ENCODE measurements around the gene SLC9A4. TPM values are rescaled to one million over a fixed set of nuclear protein-coding genes. Genes with fewer than 3 reads are reported as not detected.
A peak's percentile ranks its signal among the peaks of the same experiment; 100 is the strongest.

SLC9A4 gene
- total RNA-seq, 1 donor from 2014 or later: not detected

DNA sequence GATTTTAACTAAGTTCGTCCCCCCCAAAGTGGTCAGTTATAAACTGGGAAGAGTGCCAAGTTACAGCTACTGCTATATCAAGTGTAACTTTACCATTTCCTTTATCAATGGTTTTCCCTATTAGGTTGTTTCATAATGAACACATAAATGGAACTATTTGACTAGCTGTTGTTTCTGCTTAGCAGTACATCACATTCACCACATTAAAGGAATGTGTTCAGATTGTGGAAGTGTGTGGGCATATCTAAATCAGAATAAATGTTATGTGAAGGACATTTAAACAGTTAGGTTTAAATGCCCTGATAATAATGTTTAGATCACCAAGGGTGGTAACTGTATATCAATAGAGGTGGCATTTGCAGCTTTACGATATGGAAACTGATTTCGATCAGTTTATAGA, 45.1 kb downstream of the SLC9A4 start:
- ATAC-seq (no peak), DNase-seq (no peak)
- Histone ChIP-seq H3K27me3 (no peaks in the 10 kb centered on the region), H3K9me3 (no peaks in the 10 kb centered on the region), H3K4me1 (no peaks in the 10 kb centered on the region), H3K27ac (no peak overlapping the region), H3K4me3 (no peak overlapping the region), H3K36me3 (no peaks in the 10 kb centered on the region)
- TF ChIP-seq, protein P1, sequence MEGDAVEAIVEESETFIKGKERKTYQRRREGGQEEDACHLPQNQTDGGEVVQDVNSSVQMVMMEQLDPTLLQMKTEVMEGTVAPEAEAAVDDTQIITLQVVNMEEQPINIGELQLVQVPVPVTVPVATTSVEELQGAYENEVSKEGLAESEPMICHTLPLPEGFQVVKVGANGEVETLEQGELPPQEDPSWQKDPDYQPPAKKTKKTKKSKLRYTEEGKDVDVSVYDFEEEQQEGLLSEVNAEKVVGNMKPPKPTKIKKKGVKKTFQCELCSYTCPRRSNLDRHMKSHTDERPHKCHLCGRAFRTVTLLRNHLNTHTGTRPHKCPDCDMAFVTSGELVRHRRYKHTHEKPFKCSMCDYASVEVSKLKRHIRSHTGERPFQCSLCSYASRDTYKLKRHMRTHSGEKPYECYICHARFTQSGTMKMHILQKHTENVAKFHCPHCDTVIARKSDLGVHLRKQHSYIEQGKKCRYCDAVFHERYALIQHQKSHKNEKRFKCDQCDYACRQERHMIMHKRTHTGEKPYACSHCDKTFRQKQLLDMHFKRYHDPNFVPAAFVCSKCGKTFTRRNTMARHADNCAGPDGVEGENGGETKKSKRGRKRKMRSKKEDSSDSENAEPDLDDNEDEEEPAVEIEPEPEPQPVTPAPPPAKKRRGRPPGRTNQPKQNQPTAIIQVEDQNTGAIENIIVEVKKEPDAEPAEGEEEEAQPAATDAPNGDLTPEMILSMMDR (IDR thresholded peaks at IDR 0.05): no peak
- intact Hi-C loops (cut with DNase I): no loop called here

DNA sequence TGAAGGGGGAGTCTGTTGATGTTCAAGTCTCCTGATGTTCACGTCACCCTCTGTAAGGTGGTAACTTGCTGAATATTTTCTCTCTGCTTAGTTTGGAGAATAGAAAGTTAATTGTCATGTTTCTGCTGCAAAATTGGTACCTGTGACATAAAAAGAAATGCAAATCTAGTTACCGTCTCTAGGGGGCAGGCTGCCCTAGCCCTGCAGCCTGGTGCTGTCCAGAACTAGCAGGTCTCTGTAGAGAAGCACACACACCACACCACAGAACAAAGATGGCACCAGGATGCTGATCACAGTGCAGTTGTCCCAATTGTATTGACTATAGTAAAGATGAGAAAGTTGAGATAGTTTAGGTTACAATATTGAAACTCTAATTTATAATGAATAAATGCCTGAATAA, 47.0 kb downstream of the SLC9A4 start:
- Histone ChIP-seq H3K27me3 (no peaks in the 10 kb centered on the region), H3K9me3 (no peaks in the 10 kb centered on the region), H3K4me1 (no peaks in the 10 kb centered on the region), H3K4me3 (no peak overlapping the region), H3K36me3 (no peaks in the 10 kb centered on the region), H3K27ac (no peak overlapping the region)
- intact Hi-C loops (cut with DNase I): no loop called here
- ATAC-seq (peak; percentile 91), DNase-seq (no peak)
- TF ChIP-seq, protein P1 (IDR thresholded peaks at IDR 0.05): peak; percentile 55

DNA sequence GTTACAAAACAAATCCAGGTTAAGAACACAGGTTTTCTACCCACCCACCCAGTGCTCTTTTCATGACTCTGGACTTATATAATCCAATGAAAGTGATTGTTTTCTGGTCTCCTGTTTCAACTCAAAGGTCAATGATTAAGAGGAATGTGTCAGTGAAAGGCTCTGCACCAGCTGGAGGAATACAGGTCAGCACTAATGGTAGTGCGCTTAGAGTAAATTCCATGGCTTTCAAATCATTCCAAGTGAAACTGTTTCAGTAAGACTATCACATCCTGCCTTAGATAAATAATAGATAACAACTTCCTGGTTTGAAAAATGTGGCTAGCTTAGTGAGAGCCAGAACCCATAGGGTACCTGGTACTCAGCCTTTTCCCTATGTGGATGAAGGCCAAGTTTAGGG, 47.8 kb downstream of the SLC9A4 start:
- Histone ChIP-seq H3K4me3 (no peak overlapping the region), H3K27me3 (no peaks in the 10 kb centered on the region), H3K9me3 (no peaks in the 10 kb centered on the region), H3K36me3 (no peaks in the 10 kb centered on the region), H3K4me1 (no peaks in the 10 kb centered on the region), H3K27ac (no peak overlapping the region)
- DNase-seq (no peak), ATAC-seq (no peak)
- TF ChIP-seq, protein P1 (IDR thresholded peaks at IDR 0.05): no peak
- intact Hi-C loops (cut with DNase I): no loop called here

DNA sequence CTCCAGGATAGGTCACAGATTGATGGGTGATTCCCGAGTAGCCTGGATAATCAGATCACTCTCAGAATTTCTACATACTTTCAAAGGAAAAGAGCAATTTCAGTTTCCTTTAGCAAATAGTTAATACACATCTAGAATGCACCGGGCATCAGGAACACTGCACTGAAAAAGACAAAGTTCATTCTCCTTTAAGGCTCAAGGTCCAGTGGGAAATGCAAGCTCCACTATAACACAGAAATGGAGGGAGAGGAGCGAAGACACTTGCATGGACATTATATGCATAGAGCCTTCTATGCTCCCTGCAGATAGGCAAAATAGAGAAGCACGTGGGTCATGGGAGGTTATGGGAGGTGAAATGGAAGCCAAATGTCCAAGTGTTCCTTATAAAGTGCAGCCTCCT, 49.1 kb downstream of the SLC9A4 start:
- H3K4me1 ChIP-seq: no peaks in the 10 kb centered on the region
- H3K27me3 ChIP-seq: no peaks in the 10 kb centered on the region
- H3K4me3 ChIP-seq: no peak overlapping the region
- DNase-seq: no peak
- ATAC-seq: no peak
- no peak overlapping the region for H3K27ac ChIP-seq
- intact Hi-C loops (cut with DNase I): no loop called here
- TF ChIP-seq, protein P1 (IDR thresholded peaks at IDR 0.05): no peak
- no peaks in the 10 kb centered on the region for H3K36me3 ChIP-seq
- H3K9me3 ChIP-seq: no peaks in the 10 kb centered on the region

DNA sequence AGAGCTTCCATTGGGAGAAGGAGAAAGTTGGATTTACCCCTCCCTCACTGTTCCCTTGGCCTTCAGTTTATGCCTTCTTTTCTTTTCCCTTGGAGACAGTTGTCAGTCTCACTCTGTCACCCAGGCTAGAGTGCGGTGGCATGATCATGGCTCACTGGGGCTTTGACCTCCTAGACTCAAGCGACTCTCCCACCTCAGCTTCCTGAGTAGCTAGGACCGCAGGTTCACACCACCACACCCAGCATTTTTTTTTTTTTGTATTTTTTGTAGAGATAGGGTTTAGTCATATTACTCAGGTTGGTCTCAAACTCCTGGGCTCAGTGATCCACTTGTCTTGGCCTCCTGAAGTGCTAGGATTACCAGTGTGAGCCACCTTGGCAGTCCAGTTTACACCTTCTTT, 49.9 kb downstream of the SLC9A4 start:
- DNase-seq: no peak
- no peaks in the 10 kb centered on the region for H3K27me3 ChIP-seq
- H3K27ac ChIP-seq: no peak overlapping the region
- no peak overlapping the region for H3K4me3 ChIP-seq
- H3K9me3 ChIP-seq: no peaks in the 10 kb centered on the region
- no peaks in the 10 kb centered on the region for H3K36me3 ChIP-seq
- intact Hi-C loops (cut with DNase I): no loop called here
- no peaks in the 10 kb centered on the region for H3K4me1 ChIP-seq
- ATAC-seq: no peak
- TF ChIP-seq, protein P1 (IDR thresholded peaks at IDR 0.05): no peak

DNA sequence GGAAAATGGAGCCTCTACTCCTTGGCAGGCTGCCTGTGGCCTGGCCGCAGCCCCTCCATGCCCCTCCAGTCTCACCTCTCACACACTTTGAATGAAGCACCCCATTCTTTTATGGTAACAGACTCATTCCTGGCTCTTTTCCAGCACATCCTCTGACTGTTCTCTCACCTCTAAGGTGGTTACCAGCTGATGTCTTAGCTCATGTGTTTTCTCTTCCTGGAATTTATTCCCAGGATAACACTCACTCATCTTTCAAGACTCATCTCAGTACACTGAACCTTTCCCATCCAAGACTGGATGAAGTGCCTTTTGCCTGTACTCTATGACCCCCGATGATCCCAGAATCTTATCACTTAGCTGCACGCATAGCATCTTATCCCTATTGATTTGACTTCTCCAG, 50.6 kb downstream of the SLC9A4 start:
- ATAC-seq (no peak), DNase-seq (no peak)
- H3K27ac ChIP-seq: no peak overlapping the region
- H3K4me3 ChIP-seq: no peak overlapping the region
- H3K27me3 ChIP-seq: no peaks in the 10 kb centered on the region
- no peaks in the 10 kb centered on the region for H3K4me1 ChIP-seq
- TF ChIP-seq, protein P1 (IDR thresholded peaks at IDR 0.05): no peak
- H3K36me3 ChIP-seq: no peaks in the 10 kb centered on the region
- H3K9me3 ChIP-seq: no peaks in the 10 kb centered on the region
- intact Hi-C loops (cut with DNase I): no loop called here

Measured in upper lobe of right lung (tissue), 1 donor.